ENCODE results near the gene OLFM3. TPM values are rescaled to one million over a fixed set of nuclear protein-coding genes. Genes with fewer than 3 reads are reported as not detected.

Gene OLFM3
- total and polyA plus RNA-seq, 2 donors (not counting 3 experiments of a cell fraction or from before 2014, with no cell fraction given): not detected

GRCh38 chr1:101911894-101912293 lies 84.8 kb downstream of the OLFM3 start:
- no peak overlapping the region for H3K9ac ChIP-seq (replicated peaks; ENCODE audit: extremely low read depth, insufficient read depth, low read length)
- FAIRE-seq: no peak
- H3K27ac ChIP-seq (ENCODE audit: insufficient read depth, low read depth, low read length): no peak overlapping the region
- intact Hi-C loops (cut with micrococcal nuclease) (no loop called here), dilution Hi-C loops (cut with MboI; ENCODE audit: extremely low pct_ligation_motif_present, low sequenced_read_pairs) (no loop called here)
- TF ChIP-seq POLR2AphosphoS5 (IDR thresholded peaks at IDR 0.05; ENCODE audit: insufficient read depth, low read depth, low read length): no peak
- no peak for TF ChIP-seq JUN (IDR thresholded peaks at IDR 0.05; ENCODE audit: borderline replicate concordance, insufficient read depth, insufficient read length, low read depth)
- TF ChIP-seq, protein P1, sequence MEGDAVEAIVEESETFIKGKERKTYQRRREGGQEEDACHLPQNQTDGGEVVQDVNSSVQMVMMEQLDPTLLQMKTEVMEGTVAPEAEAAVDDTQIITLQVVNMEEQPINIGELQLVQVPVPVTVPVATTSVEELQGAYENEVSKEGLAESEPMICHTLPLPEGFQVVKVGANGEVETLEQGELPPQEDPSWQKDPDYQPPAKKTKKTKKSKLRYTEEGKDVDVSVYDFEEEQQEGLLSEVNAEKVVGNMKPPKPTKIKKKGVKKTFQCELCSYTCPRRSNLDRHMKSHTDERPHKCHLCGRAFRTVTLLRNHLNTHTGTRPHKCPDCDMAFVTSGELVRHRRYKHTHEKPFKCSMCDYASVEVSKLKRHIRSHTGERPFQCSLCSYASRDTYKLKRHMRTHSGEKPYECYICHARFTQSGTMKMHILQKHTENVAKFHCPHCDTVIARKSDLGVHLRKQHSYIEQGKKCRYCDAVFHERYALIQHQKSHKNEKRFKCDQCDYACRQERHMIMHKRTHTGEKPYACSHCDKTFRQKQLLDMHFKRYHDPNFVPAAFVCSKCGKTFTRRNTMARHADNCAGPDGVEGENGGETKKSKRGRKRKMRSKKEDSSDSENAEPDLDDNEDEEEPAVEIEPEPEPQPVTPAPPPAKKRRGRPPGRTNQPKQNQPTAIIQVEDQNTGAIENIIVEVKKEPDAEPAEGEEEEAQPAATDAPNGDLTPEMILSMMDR (IDR thresholded peaks at IDR 0.05; ENCODE audit: extremely low read depth in 1 of 2, insufficient read depth in 1 of 2, low read depth in 1 of 2, low read length in 2 of 2): no peak
- H3K36me3 ChIP-seq (ENCODE audit: control insufficient read depth in 2 of 2, extremely low read depth in 1 of 2, insufficient read depth in 2 of 2, low read length in 2 of 2): no peaks in the 10 kb centered on the region
- POLR2A ChIA-PET: no interaction called here
- no peaks in the 10 kb centered on the region for H3K9me1 ChIP-seq (replicated peaks; ENCODE audit: control insufficient read depth, extremely low read depth, insufficient read depth, low read length)
- H3K9me3 ChIP-seq (replicated peaks; ENCODE audit: control insufficient read depth, insufficient read depth, low read length): no peaks in the 10 kb centered on the region
- H3K79me2 ChIP-seq (ENCODE audit: control insufficient read depth, insufficient read depth, low read length): no peaks in the 10 kb centered on the region
- H3K27me3 ChIP-seq (ENCODE audit: control insufficient read depth in 2 of 2, insufficient read depth in 2 of 2, low read length in 2 of 2): peaks cover 0 to 2% of the 10 kb centered on the region in 2 experiments
- H3K4me2 ChIP-seq (ENCODE audit: insufficient read depth, low read length): no peak overlapping the region
- BruUV-seq (replicated peaks): no TSS peak
- CTCF ChIA-PET: no interaction called here
- no peaks in the 10 kb centered on the region for H3K4me1 ChIP-seq (ENCODE audit: control insufficient read depth, extremely low read depth, insufficient read depth, low read length)
- H2AFZ ChIP-seq (ENCODE audit: low read depth, low read length): no peak overlapping the region
- DNase-seq (ENCODE audit: low read depth, low spot score): no peak
- no peaks in the 10 kb centered on the region for H4K20me1 ChIP-seq (replicated peaks; ENCODE audit: control insufficient read depth, extremely low read depth, insufficient read depth, low read length)
- H3K4me3 ChIP-seq (replicated peaks in 1 of 3; ENCODE audit: insufficient read depth in 1 of 3, low read depth in 1 of 3, low read length in 3 of 3): no peak overlapping the region

GRCh38 chr1:101908980-101909379 lies 87.7 kb downstream of the OLFM3 start:
- no peak overlapping the region for H2AFZ ChIP-seq (ENCODE audit: low read depth, low read length)
- POLR2A ChIA-PET: no interaction called here
- DNase-seq (ENCODE audit: low read depth, low spot score) (no peak), FAIRE-seq (no peak)
- no peak overlapping the region for H3K9ac ChIP-seq (replicated peaks; ENCODE audit: extremely low read depth, insufficient read depth, low read length)
- no peak overlapping the region for H3K4me2 ChIP-seq (ENCODE audit: insufficient read depth, low read length)
- H3K9me1 ChIP-seq (replicated peaks; ENCODE audit: control insufficient read depth, extremely low read depth, insufficient read depth, low read length): no peaks in the 10 kb centered on the region
- H4K20me1 ChIP-seq (replicated peaks; ENCODE audit: control insufficient read depth, extremely low read depth, insufficient read depth, low read length): no peaks in the 10 kb centered on the region
- intact Hi-C loops (cut with micrococcal nuclease): no loop called here
- H3K79me2 ChIP-seq (ENCODE audit: control insufficient read depth, insufficient read depth, low read length): no peaks in the 10 kb centered on the region
- CTCF ChIA-PET: no interaction called here
- no peak overlapping the region for H3K27ac ChIP-seq (ENCODE audit: insufficient read depth, low read depth, low read length)
- no peaks in the 10 kb centered on the region for H3K4me1 ChIP-seq (ENCODE audit: control insufficient read depth, extremely low read depth, insufficient read depth, low read length)
- dilution Hi-C loops (cut with MboI; ENCODE audit: extremely low pct_ligation_motif_present, low sequenced_read_pairs): no loop called here
- no peak overlapping the region for H3K4me3 ChIP-seq (replicated peaks in 1 of 3; ENCODE audit: insufficient read depth in 1 of 3, low read depth in 1 of 3, low read length in 3 of 3)
- H3K27me3 ChIP-seq (ENCODE audit: control insufficient read depth in 2 of 2, insufficient read depth in 2 of 2, low read length in 2 of 2): peaks cover 0 to 2% of the 10 kb centered on the region in 2 experiments
- no peaks in the 10 kb centered on the region for H3K36me3 ChIP-seq (ENCODE audit: control insufficient read depth in 2 of 2, extremely low read depth in 1 of 2, insufficient read depth in 2 of 2, low read length in 2 of 2)
- no TSS peak for BruUV-seq (replicated peaks)
- no peaks in the 10 kb centered on the region for H3K9me3 ChIP-seq (replicated peaks; ENCODE audit: control insufficient read depth, insufficient read depth, low read length)
- no peak for TF ChIP-seq FOS (IDR thresholded peaks at IDR 0.05; ENCODE audit: borderline replicate concordance, insufficient read depth, low read length)
- TF ChIP-seq JUN (IDR thresholded peaks at IDR 0.05; ENCODE audit: borderline replicate concordance, insufficient read depth, insufficient read length, low read depth): no peak
- TF ChIP-seq POLR2A (IDR thresholded peaks at IDR 0.05; ENCODE audit: low read depth, low read length): no peak
- TF ChIP-seq POLR2AphosphoS5 (IDR thresholded peaks at IDR 0.05; ENCODE audit: insufficient read depth, low read depth, low read length): no peak

Data from endothelial cell of umbilical vein (primary cell).